SK-N-MC (cell line): Measurements from ENCODE around the gene RDH11.

ENCODE experiments used
- EZH2 ChIP-seq: fragments of 200-600 bp; sonication (generic); IDR thresholded peaks from one replicate; pipeline ENCODE4 v1.6.1; 2017; ENCODE audit warnings: antibody characterized with exemption
- FOXP2 ChIP-seq: optimal IDR thresholded peaks from 2 replicates; pipeline ENCODE3; 2011; ENCODE audit warnings: mild to moderate bottlenecking, moderate library complexity; ENCODE audit not compliant: insufficient read depth; ENCODE audit errors: extremely low read length, control extremely low read depth
- POLR2AphosphoS5 ChIP-seq: IDR thresholded peaks from 2 replicates; pipeline ENCODE4 v1.6.1; 2012; ENCODE audit warnings: mild to moderate bottlenecking, low read depth, low read length, borderline replicate concordance

GRCh38 chr14:67627519-67627918 is 68.0 kb downstream of the RDH11 start:
- TF ChIP-seq EZH2 (no peak), POLR2AphosphoS5 (no peak), FOXP2 (no peak)
